GF-D8 (cell line): Measurements from ENCODE around the gene MGAT2.
"Not testable (repeated sequence)": the region's sequence is repeated elsewhere in the genome, so short reads cannot be mapped to it uniquely, and the experiment has no call there.

Source experiments
- DNase-seq: peaks from one replicate; lab custom pipeline; 2025; lab: John Stamatoyannopoulos, UW

MGAT2 gene

DNA sequence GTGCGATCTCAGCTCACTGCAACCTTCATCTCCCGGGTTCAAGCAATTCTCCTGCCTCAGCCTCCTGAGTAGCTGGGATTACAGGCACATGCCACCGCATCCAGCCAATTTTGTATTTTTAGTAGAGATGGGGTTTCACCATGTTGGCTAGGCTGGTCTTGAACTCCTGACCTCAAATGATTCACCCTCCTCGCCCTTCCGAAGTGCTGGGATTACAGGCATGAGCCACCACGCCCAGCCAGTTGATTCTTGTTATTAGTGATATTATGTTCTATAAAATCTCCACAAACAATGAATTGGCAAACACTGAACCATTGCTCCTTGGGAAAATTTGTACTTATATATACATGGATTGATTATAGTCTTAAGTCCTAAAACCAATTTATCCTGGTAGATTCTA, 36.9 kb downstream of the MGAT2 start:
- DNase-seq: not testable (repeated sequence)

DNA sequence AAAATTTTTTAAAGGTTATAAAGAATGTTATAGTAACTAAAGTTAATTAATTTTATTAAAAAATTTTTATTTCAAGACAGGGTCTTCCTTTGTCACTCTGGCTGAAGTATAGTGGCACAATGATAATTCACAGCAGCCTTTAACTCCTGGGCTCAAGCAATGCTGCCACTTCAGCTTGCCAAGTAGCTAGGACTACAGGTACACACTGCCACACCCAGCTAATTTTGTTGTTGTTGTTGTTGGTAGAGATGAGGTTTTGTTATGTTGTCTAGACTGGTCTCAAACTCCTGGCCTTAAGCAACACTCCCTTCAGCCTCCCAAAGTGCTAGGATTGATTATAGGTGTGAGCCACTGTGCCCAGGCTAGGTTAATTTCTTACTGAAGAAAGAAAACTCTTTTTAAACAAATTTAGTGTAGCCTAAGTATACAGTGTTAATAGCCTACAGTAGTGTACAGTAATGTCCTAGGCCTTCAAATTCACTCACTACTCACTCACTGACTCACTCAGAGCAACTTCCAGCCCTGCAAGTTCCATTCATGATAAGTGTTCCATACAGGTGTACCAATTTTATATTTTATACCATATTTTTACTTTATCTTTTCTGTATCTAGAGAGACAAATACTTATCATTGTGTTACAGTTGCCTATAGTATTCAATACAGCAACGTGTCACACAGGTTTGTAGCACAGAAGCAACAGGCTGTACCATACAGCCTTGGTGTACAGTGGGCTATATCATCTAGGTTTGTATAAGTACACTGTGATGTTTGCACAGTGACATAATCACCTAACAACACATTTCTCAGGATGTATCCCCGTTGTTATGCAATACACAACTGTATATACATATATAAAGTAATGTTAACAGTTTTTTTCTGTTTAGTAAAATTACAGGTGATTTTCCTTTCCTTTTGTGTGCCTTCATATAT, 39.2 kb downstream of the MGAT2 start:
- DNase-seq: no peak

DNA sequence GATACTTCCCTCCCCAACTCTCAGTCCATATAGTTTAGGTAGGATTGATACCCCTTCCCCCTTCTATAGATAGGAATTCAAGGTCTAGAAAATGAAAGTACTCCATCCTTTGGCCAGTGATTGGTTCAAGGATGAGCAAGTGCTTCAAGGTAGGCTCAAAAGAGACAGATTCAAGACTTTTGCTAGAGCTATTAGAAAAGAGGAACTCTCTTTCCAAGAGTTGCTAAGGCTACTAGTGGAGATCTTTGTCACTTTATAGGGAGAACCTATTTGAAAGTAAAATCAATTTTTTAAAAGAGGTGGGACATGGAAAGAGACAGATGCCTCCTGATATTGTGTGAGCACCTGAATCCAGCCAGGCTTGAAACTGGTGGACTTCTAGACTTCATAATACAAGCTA, 49.9 kb downstream of the MGAT2 start:
- DNase-seq: no peak
